GM18867 (cell line): ENCODE data around the gene COL13A1.

ENCODE experiments used
- ATAC-seq: cut with Tn5 transposase; IDR thresholded peaks from one replicate; pipeline ENCODE4 v1.9.1; 2021; ENCODE audit warnings: mild to moderate bottlenecking, moderate library complexity; ENCODE audit not compliant: unreplicated experiment

Gene COL13A1

GRCh38 chr10:69960988-69961880 is 159.5 kb downstream of the COL13A1 start:
- ATAC-seq, result no peak

GRCh38 chr10:69961881-69962745 is 160.4 kb downstream of the COL13A1 start:
- no peak for ATAC-seq

DNA sequence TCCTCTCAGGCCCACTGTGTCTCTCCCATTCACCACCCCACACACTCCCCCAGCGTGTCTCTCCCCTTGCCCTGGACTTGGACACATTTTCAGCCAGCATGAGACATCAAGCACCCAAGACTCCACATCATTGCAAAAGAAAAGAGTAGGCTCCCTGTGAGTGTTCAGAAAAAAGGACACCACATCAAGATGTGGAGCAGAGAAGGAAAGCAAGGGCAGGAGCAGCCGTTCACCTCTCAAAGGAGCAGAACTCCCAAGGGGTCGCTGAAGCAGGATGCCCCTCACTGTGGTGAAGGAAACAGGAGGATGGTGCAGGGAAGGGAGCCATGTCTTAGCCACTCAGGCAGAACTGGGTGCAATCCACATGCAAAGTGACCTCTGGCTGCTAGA is 161.0 kb downstream of the COL13A1 start:
- no peak for ATAC-seq

DNA sequence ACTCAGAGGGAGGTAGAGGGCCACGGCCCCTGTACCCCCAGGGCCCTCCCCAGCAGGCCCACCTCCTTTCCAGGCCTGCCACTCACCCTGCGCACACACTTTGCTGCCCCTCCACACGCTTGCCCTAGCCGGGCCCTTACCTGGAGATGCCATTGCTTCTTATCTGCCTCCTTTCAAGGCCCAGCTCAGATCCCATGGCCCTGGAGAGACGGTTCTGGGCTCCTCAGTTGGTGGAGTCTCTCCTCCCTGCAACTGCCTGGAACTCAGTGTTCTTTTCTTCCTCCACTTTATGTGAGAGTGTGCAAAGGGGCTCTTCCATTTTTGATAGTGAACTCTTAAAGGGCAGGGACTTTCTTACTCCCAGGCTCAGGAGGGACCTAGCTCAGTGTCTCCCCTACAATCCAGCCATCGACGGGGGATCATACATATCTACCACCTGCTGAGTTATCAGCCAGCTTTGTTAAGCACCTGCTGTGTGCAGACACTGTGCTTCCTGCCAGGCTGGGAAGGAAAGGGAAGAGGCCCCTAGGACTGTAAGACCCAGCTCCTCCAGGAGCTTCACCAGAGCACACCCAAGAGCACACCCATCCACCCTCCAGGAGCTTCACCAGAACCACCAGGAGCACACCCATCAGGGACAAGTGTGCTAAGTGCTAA is 161.6 kb downstream of the COL13A1 start:
- no peak for ATAC-seq

GRCh38 chr10:69963835-69964710 is 162.4 kb downstream of the COL13A1 start:
- ATAC-seq, result no peak

DNA sequence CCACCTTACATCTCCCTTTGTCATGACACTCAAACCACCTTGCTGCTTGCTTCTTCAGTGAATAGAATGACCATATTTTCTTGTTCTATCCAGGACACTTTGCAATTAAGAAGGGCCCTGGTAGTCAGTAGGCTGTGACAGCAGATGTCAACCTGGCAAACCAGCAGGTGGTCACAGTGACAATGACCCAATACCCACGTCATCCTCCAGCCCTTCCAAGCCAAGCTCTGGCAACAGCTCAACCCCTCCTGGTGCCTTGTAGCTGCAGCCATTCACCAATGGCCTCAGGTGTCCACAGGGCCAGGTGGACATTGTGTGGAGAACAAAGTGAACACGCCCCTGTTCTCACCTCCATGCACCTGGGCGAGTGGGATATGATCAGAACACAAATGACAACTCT is 163.4 kb downstream of the COL13A1 start:
- no peak for ATAC-seq

GRCh38 chr10:69965919-69966662 is 164.4 kb downstream of the COL13A1 start:
- ATAC-seq, result no peak

- no peak for ATAC-seq
Observed at GRCh38 chr10:69968830-69969229, 167.1 kb downstream of the COL13A1 start.

- no peak for ATAC-seq
Observed at GRCh38 chr10:69969977-69970376, 168.3 kb downstream of the COL13A1 start.

DNA sequence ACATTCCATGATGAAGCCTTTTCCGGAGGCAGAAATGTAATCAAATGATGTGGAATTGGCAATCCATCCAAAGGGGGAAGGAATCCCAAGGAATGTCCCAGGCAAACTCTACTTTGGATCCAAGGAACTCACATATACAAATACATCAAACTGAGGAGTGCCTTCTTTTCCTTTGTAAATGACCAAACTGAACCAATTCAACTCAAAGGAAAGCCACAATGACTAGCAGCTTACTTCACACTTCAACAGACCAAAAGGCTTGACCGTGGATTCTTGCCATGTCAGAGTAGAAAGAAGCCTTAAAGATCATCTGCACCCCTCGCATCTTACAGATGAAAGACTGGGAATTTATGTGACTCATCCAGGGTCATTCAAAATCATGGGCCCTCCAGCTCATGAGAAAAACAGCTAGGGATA is 171.3 kb downstream of the COL13A1 start:
- ATAC-seq, result no peak

DNA sequence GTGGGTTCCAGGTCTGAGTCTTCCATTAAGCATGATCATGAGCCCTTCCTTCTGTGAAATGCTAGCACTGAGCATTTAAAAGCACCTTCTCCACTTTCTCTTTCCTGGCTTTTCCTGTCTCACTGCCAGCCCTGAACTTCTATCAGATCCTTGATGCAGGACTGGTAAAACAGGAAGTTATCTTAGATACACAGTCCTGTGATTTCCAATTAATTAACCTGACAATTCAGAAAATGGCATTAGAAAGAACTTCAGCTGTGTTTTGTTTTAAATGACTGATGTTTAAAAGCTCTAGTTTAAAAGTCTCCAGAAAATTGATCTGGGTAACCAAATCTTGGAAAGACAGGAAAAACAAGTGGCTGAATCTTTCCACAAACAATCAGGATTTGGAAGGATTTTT is 172.0 kb downstream of the COL13A1 start:
- ATAC-seq, result no peak

DNA sequence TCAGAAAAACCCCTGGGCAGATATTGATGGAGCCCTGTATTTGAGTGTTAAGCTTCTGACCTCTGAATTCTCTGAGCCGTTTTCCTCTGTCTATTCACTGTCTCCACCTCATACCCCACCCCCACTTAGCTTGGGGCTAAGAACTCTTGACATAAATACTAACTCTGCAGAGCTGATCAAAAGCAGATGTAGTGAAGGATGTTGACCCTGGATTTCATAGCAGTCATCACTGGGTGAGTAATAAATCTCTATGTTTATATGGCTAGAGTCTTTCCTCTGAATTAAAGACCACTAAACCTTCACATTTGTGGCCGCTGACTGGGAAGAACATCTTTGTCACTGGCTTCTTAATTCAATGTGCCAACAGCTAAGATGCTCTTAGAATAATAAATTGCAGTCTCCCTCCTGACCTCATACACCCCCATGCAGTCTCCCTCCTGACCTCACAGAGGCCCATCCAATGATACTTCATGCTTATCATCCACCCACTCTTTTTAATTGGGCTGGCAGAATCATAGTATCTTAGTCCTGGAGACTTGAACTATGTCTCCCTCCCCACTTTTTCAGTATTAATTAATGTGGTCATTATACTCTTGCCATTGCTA is 172.9 kb downstream of the COL13A1 start:
- no peak for ATAC-seq

- ATAC-seq, result no peak
Observed at GRCh38 chr10:69976795-69977546, 175.3 kb downstream of the COL13A1 start.

DNA sequence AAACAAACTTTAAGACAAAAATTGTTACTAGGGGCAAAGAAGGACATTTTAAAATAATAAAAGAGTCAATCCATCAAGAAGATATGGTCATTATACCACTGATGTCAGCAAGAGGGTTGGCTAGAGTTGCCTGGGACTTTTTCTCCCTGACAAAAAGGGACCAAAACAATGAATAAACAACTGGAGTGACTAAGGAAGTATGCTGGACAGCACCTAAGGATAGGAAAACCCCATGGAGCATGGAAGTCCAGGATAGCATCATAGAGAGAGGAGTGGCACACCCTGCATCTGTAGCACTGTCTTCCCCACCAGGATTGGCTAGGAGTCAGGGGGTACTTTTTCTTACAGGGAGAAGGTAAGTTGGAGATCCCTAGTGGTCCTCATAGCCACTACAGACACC is 177.5 kb downstream of the COL13A1 start:
- no peak for ATAC-seq

DNA sequence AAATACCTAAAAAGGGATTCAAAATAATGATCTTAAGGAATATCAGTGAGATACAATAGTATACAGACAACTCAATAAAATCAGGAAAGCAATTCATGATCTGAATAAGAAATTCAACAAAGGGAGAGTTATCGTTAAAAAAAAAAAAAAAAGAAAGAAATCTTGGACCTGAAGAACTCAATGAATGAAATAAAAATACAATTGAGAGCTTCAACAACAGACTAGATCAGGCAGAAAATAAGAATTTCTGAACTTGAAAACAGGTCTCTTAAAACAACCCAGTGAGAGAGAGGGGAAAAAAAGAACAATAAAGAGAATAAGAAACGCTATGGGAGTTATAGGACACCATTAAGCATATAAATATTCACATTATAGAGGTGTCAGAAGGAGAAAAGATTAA is 179.0 kb downstream of the COL13A1 start:
- no peak for ATAC-seq

DNA sequence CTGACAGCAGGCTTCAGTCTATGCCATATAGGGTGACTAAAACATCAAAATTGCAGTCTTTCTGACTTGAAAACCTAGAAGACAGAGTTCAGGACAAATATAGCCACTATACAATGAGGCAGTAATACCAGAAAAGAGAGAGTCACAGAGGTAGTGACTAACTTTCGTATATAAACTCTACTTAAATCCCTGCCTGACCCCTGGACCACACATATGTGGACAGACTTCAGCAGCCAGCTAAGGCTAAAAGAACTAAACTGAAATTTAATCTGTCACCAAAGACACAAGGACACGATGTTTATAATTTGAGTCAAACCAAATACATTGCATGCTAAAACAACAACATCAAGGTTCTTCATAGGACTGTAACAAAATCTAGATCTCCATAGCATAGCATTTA is 186.4 kb downstream of the COL13A1 start:
- no peak for ATAC-seq

DNA sequence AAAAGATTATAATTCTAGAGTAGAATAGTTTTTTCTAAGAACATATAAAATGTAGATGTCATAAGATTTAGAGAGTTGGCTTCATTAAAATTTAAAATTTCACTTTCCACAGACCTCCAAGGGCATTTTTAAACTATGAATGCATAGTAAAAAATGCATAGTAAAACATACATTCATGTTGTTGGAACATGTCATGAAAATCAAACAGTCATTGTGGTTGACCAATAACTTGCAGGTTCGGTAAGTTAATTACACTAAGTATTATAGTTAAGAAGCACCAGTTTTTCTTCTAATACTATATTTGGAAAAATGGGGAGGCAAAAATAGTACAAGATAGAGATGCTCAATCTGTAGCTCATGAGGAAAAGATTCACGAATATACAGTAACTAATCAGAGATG is 189.4 kb downstream of the COL13A1 start:
- ATAC-seq, result no peak

DNA sequence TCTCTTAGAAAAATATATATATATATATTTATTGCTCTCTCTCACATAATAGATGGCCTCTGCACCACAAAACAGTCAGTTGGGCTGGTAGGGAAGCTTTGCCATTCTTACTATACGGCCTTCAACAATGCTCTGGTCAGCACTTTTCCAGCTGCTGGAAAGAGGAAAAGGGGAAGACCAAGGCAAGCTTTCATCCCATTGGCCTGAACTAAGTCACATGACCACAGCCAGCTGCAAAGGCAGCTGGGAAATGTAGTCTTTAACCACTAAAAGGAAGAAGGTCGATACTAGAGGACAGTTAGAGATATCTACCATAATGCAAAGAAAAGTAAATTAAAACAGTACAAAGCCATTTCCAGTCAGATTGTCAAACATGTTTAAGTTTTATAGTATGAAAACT is 192.6 kb downstream of the COL13A1 start:
- ATAC-seq, result no peak

DNA sequence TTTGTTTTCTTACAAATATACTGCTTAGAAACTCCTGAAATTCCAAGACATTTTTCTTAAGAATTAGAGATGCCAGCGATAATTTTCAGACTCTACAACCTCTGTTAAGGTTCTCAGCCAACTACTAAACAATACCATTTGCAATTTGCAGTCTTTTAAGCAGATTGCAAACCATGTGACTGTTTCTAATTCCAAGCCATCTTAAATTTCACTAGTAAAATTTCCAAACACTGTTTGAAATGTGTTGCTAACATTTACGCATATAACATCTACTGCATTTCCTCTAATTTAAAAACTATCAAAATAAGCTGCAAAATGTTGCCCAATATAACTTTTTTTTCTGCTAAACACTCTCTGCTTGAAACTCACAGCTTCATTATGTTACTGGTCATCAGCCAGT is 194.9 kb downstream of the COL13A1 start:
- ATAC-seq, result no peak
